GM20000 (cell line): ENCODE measurements around the gene MTURN.

Experiments used
- DNase-seq: peaks from one replicate; pipeline ENCODE4 v3.0.0; 2012; ENCODE audit warnings: low spot score
- TF ChIP-seq, protein P1 (sequence below): IDR thresholded peaks from 2 replicates; pipeline ENCODE4 v1.5.1; 2012; ENCODE audit warnings: mild to moderate bottlenecking, control low read depth; ENCODE audit errors: extremely low read depth, missing control alignments

MTURN gene

DNA sequence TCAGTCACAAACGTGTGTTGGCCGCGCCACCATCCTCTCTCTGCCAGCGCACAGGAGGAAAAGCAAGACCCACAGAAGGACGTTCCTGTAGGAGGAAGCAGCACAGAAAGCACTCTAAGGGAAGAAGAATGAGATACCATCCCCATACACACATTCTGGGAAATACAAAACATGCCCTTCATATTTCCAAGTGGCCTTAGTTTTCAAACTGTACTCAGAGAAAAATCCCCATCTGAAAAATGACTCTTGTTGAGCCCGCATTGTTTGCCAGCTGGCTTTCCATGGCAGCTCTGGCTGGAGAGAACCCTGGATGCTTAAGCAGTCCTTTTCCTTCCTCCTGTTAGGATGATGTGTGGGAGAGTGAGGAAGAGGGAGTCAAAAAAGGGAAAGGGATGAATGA is 33.1 kb downstream of the MTURN start:
- DNase-seq, result no peak
- TF ChIP-seq, protein P1, sequence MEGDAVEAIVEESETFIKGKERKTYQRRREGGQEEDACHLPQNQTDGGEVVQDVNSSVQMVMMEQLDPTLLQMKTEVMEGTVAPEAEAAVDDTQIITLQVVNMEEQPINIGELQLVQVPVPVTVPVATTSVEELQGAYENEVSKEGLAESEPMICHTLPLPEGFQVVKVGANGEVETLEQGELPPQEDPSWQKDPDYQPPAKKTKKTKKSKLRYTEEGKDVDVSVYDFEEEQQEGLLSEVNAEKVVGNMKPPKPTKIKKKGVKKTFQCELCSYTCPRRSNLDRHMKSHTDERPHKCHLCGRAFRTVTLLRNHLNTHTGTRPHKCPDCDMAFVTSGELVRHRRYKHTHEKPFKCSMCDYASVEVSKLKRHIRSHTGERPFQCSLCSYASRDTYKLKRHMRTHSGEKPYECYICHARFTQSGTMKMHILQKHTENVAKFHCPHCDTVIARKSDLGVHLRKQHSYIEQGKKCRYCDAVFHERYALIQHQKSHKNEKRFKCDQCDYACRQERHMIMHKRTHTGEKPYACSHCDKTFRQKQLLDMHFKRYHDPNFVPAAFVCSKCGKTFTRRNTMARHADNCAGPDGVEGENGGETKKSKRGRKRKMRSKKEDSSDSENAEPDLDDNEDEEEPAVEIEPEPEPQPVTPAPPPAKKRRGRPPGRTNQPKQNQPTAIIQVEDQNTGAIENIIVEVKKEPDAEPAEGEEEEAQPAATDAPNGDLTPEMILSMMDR, result no peak

DNA sequence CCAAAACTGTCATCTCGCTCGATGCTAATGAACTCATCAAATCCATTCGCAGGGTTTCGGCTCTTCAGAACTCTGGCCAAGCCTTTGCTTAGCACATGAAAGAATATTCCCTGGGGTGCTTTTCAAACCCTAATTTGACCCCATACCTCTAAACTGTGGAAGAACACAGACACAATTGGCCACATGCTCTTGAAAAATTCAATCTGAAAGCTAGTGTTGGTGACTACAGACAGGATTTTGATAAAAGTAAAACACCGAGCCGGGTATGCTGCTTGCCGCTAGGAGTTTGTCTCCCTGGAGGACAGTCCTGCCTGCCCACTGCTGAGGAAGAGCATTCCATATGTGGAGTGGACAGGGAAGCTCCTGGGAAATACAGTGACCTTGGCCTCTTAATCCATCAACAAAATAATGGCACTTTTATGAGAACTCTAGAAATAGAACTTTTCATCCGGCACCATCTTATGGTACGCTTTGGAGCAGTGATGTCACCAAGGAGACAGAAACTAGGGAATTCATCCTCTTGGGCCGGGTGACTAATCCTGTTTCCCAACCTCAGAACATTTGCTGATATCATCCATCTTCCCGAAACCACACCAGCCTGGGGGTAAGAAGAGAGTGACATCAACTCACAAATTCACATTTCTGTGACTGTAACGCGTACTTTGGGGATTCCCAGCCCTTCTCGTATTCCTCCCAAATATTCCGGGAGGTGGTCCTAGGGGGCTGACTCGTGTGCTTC is 34.2 kb downstream of the MTURN start:
- DNase-seq, result no peak
- TF ChIP-seq, protein P1, result no peak

DNA sequence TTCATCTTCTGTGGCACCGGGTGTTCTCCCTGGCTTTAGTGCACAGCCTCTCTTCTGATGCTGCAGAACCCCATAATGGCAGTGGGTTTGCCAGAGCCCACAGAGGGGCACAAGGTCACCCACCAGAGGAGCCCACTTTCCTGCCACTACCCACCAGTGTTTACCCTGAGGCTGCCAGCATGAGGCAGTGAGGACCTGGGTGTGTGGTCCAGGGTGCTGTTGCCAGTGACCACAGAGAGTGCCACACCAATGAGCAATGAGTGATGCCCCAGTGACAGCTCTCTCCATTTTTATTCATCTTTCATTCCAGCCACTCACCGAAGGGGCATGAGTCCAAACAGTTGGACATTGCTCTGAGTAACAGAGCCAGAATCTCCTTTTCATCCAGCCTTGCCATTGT is 34.8 kb downstream of the MTURN start:
- TF ChIP-seq, protein P1, result no peak

DNA sequence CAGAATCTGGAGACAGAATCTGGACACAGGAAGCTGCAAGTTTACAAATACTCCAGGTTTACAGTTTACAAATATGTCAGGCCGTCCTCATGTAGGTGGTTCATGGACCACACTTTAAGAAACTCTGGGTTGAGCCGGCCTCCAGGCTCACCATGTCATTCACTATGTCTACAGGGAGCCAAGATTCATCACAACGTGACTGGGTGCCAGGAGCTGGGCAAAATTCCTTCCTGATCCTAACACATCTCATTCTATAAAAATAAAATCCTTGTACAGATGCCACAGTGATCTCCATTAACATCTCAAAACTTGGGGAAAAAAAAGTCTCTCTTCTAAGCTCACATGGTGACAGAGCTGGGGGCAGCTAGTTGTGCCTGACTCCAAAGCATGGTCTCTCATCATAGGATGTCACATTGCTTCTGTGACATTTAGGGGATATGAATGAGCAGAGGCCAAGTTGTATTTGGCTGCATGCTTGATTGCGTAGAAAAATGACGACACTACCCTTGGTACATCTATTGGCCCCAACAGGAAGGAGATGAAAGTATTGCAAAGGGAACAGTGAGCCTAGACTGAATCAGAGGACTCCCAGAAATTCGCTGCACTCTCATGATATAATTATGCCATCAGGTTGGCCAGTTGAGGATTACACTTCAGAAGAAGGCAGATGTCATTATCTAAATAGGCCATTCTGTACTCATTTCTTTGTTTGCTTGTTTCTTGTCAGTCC is 35.9 kb downstream of the MTURN start:
- TF ChIP-seq, protein P1, result no peak
- DNase-seq, result no peak

More for the DNA sequence above, 34.8 kb downstream of the MTURN start:
- no peak for DNase-seq

DNA sequence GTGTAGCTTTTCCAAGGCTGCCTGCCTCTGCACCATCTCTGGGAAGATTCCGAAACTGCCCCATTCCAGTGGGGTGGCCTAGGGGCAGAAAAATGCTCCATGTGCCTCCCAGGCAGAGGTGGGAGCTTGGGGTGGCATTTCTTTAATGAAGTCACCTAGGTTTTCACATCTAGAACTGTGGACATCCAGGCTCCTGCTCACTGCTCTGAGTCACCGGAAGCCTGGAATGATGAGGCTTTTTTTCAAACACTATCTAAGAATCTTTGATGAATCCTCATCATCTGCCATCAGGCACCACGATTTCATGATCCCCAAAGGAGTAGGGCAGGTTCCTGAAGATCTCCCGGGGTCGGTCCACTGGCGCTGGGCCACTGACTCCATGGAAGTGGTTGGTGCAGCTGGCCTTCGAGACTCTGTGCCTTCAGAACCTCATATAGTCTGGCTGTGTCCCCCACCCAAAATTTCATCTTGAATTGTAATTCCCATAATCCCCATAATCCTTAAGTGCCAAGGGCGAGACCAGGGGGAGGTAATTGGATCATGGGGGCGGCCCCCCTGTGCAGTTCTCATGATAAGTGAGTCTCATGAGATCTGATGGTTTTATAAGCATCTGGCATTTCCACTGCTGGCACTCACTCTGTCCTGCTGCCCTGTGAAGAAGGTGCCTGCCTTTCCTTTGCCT is 37.1 kb downstream of the MTURN start:
- no peak for DNase-seq

DNA sequence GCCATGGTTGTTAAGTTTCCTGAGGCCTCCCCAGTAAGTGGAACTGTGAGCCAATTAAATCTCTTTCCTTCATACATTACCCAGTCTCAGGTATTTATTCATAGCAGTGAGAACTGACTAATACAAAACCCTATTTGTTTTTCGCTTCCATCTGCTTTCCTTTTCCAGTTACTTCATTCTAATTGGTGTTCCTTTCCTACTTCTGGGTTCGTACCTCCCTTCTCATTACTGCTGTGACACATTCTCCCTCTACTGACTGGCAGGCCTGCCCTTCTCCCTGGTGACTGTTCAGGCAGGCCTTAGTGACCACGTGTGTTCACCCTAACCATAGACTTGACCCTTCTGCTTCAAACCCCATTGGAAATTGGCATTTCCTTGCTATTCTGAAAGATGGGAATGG is 37.7 kb downstream of the MTURN start:
- TF ChIP-seq, protein P1, result no peak
- no peak for DNase-seq

More for the DNA sequence above, 37.1 kb downstream of the MTURN start:
- TF ChIP-seq, protein P1, result no peak
